GM12878 (cell line): Measurements from ENCODE around the gene ASB2. TPM values are rescaled to one million over a fixed set of nuclear protein-coding genes. Genes with fewer than 3 reads are reported as not detected.

ENCODE experiments used
- ATAC-seq: fragments of 200-7000 bp; cut with Tn5 transposase; 3 replicates; pipeline ENCODE4 v1.9.1; 2020; ENCODE audit warnings: mild to moderate bottlenecking, moderate library complexity
- BruUV-seq: library from RNA; stranded (reverse); fragments of 400-500 nt; replicated peaks from 2 replicates; lab custom pipeline; 2021; lab: Mats Ljungman, UMichigan
- CTCF ChIA-PET: fragments of 300-600 bp; sonication (Branson Sonifier 250); formaldehyde crosslinking; extraction: SDS; loops from one replicate; lab custom pipeline; 2021; ENCODE audit warnings: inconsistent platforms; lab: Yijun Ruan, JAX
- POLR2A ChIA-PET: fragments of 350-600 bp; formaldehyde crosslinking; extraction: SDS; loops from one replicate; lab custom pipeline; 2021; ENCODE audit warnings: inconsistent platforms; lab: Charles Lee
- RAD21 ChIA-PET: fragments of 300-600 bp; sonication (Branson Sonifier 250); formaldehyde crosslinking; loops from one replicate; lab custom pipeline; 2023; ENCODE audit warnings: antibody characterized with exemption; ENCODE audit not compliant: unreplicated experiment; lab: Charles Lee
- SMC1A ChIA-PET: fragments of 300-600 bp; sonication (Branson Sonifier 250); formaldehyde crosslinking; loops from one replicate; lab custom pipeline; 2023; ENCODE audit not compliant: unreplicated experiment, uncharacterized antibody; lab: Charles Lee
- DNase-seq: peaks from one replicate; pipeline ENCODE4 v3.0.0-alpha.2; 2011; ENCODE audit warnings: low read depth, low spot score
- FAIRE-seq: peaks from 3 replicates; lab custom pipeline; 2011; peaks lifted over from hg19 to GRCh38; lab: Jason Lieb, UNC
- H2AFZ ChIP-seq: 2 replicates; pipeline ENCODE4 v1.6.0; 2011; ENCODE audit warnings: low read depth, low read length, control low read depth; ENCODE audit not compliant: control insufficient read depth
- H3K27ac ChIP-seq: 2 replicates; pipeline ENCODE4 v1.5.1; 2011; ENCODE audit warnings: control low read depth; ENCODE audit not compliant: control insufficient read depth, insufficient read depth
- H3K27me3 ChIP-seq, 2 experiments: replicated peaks in 1 of 2; 2 replicates each; pipeline versions ENCODE4 v1.6.0 to v1.6.1; 2011; ENCODE audit warnings: low read length in 1 of 2; ENCODE audit not compliant: control insufficient read depth in 2 of 2, insufficient read depth in 2 of 2
- H3K36me3 ChIP-seq, 2 experiments: 2 replicates each; pipeline ENCODE4 v1.5.1; 2011; ENCODE audit warnings: low read length in 1 of 2; ENCODE audit not compliant: control insufficient read depth in 2 of 2, insufficient read depth in 2 of 2
- H3K4me1 ChIP-seq: 2 replicates; pipeline ENCODE4 v1.6.1; 2011; ENCODE audit warnings: mild to moderate bottlenecking, low read length, moderate library complexity, mixed read lengths; ENCODE audit not compliant: control insufficient read depth, insufficient read depth
- H3K4me2 ChIP-seq: 2 replicates; pipeline ENCODE4 v1.6.0; 2011; ENCODE audit warnings: control low read depth; ENCODE audit not compliant: control insufficient read depth, insufficient read depth
- H3K4me3 ChIP-seq: fragments of 200-600 bp; sonication (generic); 2 replicates; pipeline ENCODE4 v1.5.1; 2016
- H3K79me2 ChIP-seq: 2 replicates; pipeline ENCODE4 v1.6.0; 2011; ENCODE audit warnings: low read length; ENCODE audit not compliant: control insufficient read depth, insufficient read depth
- H3K9ac ChIP-seq: 2 replicates; pipeline ENCODE4 v1.8.0; 2011; ENCODE audit warnings: low read length, control low read depth, mixed read lengths; ENCODE audit not compliant: control insufficient read depth, insufficient read depth
- H3K9me3 ChIP-seq: replicated peaks from 3 replicates; pipeline ENCODE4 v1.5.1; 2011; ENCODE audit warnings: mild to moderate bottlenecking, low read length; ENCODE audit not compliant: control insufficient read depth, insufficient read depth
- H4K20me1 ChIP-seq: 2 replicates; pipeline ENCODE4 v1.6.0; 2011; ENCODE audit not compliant: control insufficient read depth, insufficient read depth
- BCL11A ChIP-seq: IDR thresholded peaks from 2 replicates; pipeline ENCODE4 v1.6.1; 2011; ENCODE audit warnings: low read depth, low read length
- CREM ChIP-seq: IDR thresholded peaks from 2 replicates; pipeline ENCODE4 v1.6.1; 2014; ENCODE audit warnings: antibody characterized with exemption, low read depth
- DPF2 ChIP-seq: fragments of 450-650 bp; IDR thresholded peaks from 2 replicates; pipeline ENCODE4 v1.6.1; 2017; ENCODE audit warnings: mild to moderate bottlenecking
- PAX5 ChIP-seq: IDR thresholded peaks from 2 replicates; pipeline ENCODE4 v1.6.1; 2011; ENCODE audit warnings: low read depth, low read length, borderline replicate concordance
- POLR2AphosphoS5 ChIP-seq: IDR thresholded peaks from 2 replicates; pipeline ENCODE4 v1.6.1; 2011; ENCODE audit warnings: mild to moderate bottlenecking, low read length, inconsistent platforms
- WGBS: methylation state at CpG from one replicate; pipeline ENCODE4 v1.1.6; 2016; ENCODE audit warnings: low lambda C conversion rate; ENCODE audit not compliant: insufficient replicate concordance, insufficient coverage; ENCODE audit errors: missing lambda C conversion rate; 5-methylcytosine and 5-hydroxymethylcytosine counted together
- in situ Hi-C: fragments of 300-500 bp; cut with MboI; formaldehyde crosslinking; loops from 9 replicates; pipeline ENCODE4 v1.14.3; 2018; ENCODE audit warnings: mixed read lengths
- intact Hi-C: fragments of 100-400 bp; cut with micrococcal nuclease; formaldehyde crosslinking; loops from one replicate; pipeline ENCODE4 v1.14.2; 2022; ENCODE audit not compliant: unreplicated experiment
- polyA plus RNA-seq, 11 experiments: library from polyadenylated mRNA; depleted of rRNA in 4 of 11; unstranded in 6 of 11; stranded (reverse) in 5 of 11; fragments of >200 nt; fragmentation: Nextera tagmentation in 4 of 11; fragmentation: Illumina TruSeq in 1 of 11; extraction: Ambion mirVana in 4 of 11; extraction: Trizol in 1 of 11; gene quantifications; 1 replicate in 1 of 11; 2 replicates in 10 of 11; pipeline versions ENCODE4 v1.2.1 to v1.2.3, GENCODE V29; 2011 to 2016; ENCODE audit warnings: inconsistent platforms in 2 of 11, missing spikeins in 2 of 11, low read depth in 1 of 11
- total RNA-seq, 4 experiments: library from RNA; depleted of rRNA in 3 of 4; stranded (reverse); fragments of >200 nt in 3 of 4; fragmentation: Illumina TruSeq in 1 of 4; extraction: Trizol in 1 of 4; gene quantifications; 2 replicates each; pipeline versions ENCODE4 v1.2.1 to v1.2.3, GENCODE V29; 2013 to 2021
- TF ChIP-seq, protein P1 (sequence below): fragments of 450-650 bp; IDR thresholded peaks from 2 replicates; pipeline ENCODE4 v1.6.1; 2017; ENCODE audit warnings: mild to moderate bottlenecking
- TF ChIP-seq, protein P2 (sequence below): fragments of 150-350 bp; IDR thresholded peaks from 2 replicates; pipeline ENCODE4 v1.6.1; 2016; ENCODE audit warnings: low read depth, low read length
- TF ChIP-seq, protein P3 (sequence below): fragments of 450-650 bp; formaldehyde crosslinking; IDR thresholded peaks from 2 replicates; pipeline ENCODE4 v1.4.0; 2020; ENCODE audit warnings: mild to moderate bottlenecking, moderate library complexity
- TF ChIP-seq, protein P4 (sequence below): IDR thresholded peaks from 2 replicates; pipeline ENCODE4 v1.6.1; 2011; ENCODE audit warnings: mild to moderate bottlenecking, low read depth, low read length, moderate library complexity; ENCODE audit not compliant: insufficient replicate concordance
- TF ChIP-seq, protein P5 (sequence below): IDR thresholded peaks from 2 replicates; pipeline ENCODE4 v1.6.1; 2012; ENCODE audit warnings: low read depth, low read length, improper control_type of control experiment

The ASB2 gene
- total and polyA plus RNA-seq, 10 of the 15 experiments (the other 5 are each of a cell fraction or from before 2014, with no cell fraction given), result 3.0 to 54.8 (median 33.5) TPM

DNA sequence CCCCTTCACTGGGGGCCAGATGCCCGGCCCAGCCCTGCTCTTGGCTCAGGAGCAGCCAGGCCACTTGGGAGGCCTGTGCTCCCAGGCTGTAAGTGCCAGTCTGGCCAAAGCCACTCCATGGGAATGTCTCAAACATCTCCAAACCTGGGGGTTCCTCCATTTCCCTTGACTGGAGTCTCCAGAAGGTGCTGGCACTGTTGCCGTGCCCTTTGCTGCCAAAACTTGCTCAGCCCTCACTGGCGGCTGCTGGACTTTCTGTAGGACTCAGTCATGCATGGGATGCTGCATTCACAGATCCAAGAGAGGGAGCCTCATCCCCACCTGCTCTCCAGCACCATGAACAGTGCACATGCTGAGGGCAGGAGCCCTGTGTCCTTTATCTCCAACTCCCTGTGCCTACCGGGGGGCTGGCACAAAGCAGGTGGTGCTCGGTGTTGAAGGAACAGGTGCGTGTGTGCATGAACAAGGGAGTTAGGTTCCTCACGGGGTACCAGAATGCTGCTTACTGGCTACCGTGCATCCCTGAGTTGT is 40.1 kb upstream of the ASB2 start:
- Histone ChIP-seq H3K27me3 (peaks cover 0 to 2% of the 10 kb centered on the region in 2 experiments; a peak in 1 of 4 replicates), H3K4me3 (no peak overlapping the region), H3K9me3 (no peaks in the 10 kb centered on the region; the same call in 2 of the 3 replicates), H3K4me2 (no peak overlapping the region), H3K27ac (no peak overlapping the region), H3K79me2 (no peaks in the 10 kb centered on the region), H3K4me1 (peaks cover 12% of the 10 kb centered on the region), H2AFZ (no peak overlapping the region), H3K9ac (no peak overlapping the region), H4K20me1 (no peaks in the 10 kb centered on the region), H3K36me3 (no peaks in the 10 kb centered on the region)
- RAD21 ChIA-PET, result interaction anchor here (1.1 kb wide), 1 partner anchor 77 kb away, joined by 7 read pairs; no protein-coding TSS in a partner anchor
- intact Hi-C loops, result no loop called here
- ATAC-seq (no peak), DNase-seq (no peak), FAIRE-seq (no peak)
- WGBS, result 38% methylated on average over 8 of the region's 8 CpGs
- POLR2A ChIA-PET, result no interaction called here
- SMC1A ChIA-PET, result interaction anchor here (1.6 to 5.4 kb wide), 2 partner anchors 13 to 19 kb away, joined by 5 to 26 read pairs; no protein-coding TSS in a partner anchor
- CTCF ChIA-PET, result interaction anchor here (1.3 to 1.5 kb wide), 3 partner anchors 17 to 77 kb away, joined by 3 to 6 read pairs (median 3); no protein-coding TSS in a partner anchor
- no TSS peak for BruUV-seq
- in situ Hi-C loops, result no loop called here
- TF ChIP-seq, protein P1, sequence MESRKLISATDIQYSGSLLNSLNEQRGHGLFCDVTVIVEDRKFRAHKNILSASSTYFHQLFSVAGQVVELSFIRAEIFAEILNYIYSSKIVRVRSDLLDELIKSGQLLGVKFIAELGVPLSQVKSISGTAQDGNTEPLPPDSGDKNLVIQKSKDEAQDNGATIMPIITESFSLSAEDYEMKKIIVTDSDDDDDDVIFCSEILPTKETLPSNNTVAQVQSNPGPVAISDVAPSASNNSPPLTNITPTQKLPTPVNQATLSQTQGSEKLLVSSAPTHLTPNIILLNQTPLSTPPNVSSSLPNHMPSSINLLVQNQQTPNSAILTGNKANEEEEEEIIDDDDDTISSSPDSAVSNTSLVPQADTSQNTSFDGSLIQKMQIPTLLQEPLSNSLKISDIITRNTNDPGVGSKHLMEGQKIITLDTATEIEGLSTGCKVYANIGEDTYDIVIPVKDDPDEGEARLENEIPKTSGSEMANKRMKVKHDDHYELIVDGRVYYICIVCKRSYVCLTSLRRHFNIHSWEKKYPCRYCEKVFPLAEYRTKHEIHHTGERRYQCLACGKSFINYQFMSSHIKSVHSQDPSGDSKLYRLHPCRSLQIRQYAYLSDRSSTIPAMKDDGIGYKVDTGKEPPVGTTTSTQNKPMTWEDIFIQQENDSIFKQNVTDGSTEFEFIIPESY, result no peak
- no peak for TF ChIP-seq BCL11A
- TF ChIP-seq, protein P2, sequence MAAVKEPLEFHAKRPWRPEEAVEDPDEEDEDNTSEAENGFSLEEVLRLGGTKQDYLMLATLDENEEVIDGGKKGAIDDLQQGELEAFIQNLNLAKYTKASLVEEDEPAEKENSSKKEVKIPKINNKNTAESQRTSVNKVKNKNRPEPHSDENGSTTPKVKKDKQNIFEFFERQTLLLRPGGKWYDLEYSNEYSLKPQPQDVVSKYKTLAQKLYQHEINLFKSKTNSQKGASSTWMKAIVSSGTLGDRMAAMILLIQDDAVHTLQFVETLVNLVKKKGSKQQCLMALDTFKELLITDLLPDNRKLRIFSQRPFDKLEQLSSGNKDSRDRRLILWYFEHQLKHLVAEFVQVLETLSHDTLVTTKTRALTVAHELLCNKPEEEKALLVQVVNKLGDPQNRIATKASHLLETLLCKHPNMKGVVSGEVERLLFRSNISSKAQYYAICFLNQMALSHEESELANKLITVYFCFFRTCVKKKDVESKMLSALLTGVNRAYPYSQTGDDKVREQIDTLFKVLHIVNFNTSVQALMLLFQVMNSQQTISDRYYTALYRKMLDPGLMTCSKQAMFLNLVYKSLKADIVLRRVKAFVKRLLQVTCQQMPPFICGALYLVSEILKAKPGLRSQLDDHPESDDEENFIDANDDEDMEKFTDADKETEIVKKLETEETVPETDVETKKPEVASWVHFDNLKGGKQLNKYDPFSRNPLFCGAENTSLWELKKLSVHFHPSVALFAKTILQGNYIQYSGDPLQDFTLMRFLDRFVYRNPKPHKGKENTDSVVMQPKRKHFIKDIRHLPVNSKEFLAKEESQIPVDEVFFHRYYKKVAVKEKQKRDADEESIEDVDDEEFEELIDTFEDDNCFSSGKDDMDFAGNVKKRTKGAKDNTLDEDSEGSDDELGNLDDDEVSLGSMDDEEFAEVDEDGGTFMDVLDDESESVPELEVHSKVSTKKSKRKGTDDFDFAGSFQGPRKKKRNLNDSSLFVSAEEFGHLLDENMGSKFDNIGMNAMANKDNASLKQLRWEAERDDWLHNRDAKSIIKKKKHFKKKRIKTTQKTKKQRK, result no peak
- TF ChIP-seq PAX5, result no peak
- TF ChIP-seq, protein P3, sequence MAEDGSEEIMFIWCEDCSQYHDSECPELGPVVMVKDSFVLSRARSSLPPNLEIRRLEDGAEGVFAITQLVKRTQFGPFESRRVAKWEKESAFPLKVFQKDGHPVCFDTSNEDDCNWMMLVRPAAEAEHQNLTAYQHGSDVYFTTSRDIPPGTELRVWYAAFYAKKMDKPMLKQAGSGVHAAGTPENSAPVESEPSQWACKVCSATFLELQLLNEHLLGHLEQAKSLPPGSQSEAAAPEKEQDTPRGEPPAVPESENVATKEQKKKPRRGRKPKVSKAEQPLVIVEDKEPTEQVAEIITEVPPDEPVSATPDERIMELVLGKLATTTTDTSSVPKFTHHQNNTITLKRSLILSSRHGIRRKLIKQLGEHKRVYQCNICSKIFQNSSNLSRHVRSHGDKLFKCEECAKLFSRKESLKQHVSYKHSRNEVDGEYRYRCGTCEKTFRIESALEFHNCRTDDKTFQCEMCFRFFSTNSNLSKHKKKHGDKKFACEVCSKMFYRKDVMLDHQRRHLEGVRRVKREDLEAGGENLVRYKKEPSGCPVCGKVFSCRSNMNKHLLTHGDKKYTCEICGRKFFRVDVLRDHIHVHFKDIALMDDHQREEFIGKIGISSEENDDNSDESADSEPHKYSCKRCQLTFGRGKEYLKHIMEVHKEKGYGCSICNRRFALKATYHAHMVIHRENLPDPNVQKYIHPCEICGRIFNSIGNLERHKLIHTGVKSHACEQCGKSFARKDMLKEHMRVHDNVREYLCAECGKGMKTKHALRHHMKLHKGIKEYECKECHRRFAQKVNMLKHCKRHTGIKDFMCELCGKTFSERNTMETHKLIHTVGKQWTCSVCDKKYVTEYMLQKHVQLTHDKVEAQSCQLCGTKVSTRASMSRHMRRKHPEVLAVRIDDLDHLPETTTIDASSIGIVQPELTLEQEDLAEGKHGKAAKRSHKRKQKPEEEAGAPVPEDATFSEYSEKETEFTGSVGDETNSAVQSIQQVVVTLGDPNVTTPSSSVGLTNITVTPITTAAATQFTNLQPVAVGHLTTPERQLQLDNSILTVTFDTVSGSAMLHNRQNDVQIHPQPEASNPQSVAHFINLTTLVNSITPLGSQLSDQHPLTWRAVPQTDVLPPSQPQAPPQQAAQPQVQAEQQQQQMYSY (CRISPR knock-in tag), result no peak
- no peak for TF ChIP-seq POLR2AphosphoS5
- TF ChIP-seq, protein P4, sequence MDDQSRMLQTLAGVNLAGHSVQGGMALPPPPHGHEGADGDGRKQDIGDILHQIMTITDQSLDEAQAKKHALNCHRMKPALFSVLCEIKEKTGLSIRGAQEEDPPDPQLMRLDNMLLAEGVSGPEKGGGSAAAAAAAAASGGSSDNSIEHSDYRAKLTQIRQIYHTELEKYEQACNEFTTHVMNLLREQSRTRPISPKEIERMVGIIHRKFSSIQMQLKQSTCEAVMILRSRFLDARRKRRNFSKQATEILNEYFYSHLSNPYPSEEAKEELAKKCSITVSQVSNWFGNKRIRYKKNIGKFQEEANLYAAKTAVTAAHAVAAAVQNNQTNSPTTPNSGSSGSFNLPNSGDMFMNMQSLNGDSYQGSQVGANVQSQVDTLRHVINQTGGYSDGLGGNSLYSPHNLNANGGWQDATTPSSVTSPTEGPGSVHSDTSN, result no peak
- TF ChIP-seq DPF2, result no peak
- no peak for TF ChIP-seq CREM
- TF ChIP-seq, protein P5, sequence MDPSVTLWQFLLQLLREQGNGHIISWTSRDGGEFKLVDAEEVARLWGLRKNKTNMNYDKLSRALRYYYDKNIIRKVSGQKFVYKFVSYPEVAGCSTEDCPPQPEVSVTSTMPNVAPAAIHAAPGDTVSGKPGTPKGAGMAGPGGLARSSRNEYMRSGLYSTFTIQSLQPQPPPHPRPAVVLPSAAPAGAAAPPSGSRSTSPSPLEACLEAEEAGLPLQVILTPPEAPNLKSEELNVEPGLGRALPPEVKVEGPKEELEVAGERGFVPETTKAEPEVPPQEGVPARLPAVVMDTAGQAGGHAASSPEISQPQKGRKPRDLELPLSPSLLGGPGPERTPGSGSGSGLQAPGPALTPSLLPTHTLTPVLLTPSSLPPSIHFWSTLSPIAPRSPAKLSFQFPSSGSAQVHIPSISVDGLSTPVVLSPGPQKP, result no peak
